GM21367 (cell line): Measurements from ENCODE around the gene ELL2.
A peak's percentile ranks its signal among the peaks of the same experiment; 100 is the strongest.

ENCODE experiments used
- ATAC-seq: cut with Tn5 transposase; IDR thresholded peaks from one replicate; pipeline ENCODE4 v1.9.1; 2021; ENCODE audit not compliant: unreplicated experiment

The ELL2 gene

GRCh38 chr5:95961617-95962474 lies at the start of gene ELL2:
Gene ELL2 (minus strand): TSS chr5:95961851. CDS start chr5:95961721, 130 bp downstream.
- peak; percentile 90 for ATAC-seq

GRCh38 chr5:96008987-96009647 lies 47.5 kb upstream of the ELL2 start:
- no peak for ATAC-seq

- no peak for ATAC-seq
These were observed 46.8 kb upstream of the ELL2 start for GRCh38 chr5:96008487-96008886.

GRCh38 chr5:96007051-96007450 lies 45.4 kb upstream of the ELL2 start:
- no peak for ATAC-seq

- ATAC-seq: no peak
These were observed 44.6 kb upstream of the ELL2 start for GRCh38 chr5:96006291-96006690.

DNA sequence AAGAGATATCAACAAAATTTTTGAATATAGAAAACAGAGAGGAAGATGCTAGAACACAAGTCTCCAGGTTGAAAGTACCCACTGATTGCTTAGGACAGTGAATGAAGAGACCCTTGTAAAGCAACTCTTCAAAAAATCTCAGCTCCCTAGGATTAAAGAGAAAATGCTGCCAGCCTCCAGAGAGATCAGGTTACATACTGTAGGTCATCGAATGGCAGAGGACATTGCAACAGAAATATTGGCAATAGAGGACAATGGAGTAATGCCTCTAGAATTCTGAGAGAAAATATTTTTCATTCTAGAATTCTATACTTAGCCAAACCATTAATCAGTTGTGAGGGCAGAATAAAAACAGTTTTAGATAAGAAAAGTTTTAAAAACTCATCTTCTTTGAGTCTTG lies 43.1 kb upstream of the ELL2 start:
- ATAC-seq: no peak

- no peak for ATAC-seq
These were observed 42.4 kb upstream of the ELL2 start for GRCh38 chr5:96004087-96004486.

- no peak for ATAC-seq
These were observed 39.6 kb upstream of the ELL2 start for GRCh38 chr5:96001262-96001661.

DNA sequence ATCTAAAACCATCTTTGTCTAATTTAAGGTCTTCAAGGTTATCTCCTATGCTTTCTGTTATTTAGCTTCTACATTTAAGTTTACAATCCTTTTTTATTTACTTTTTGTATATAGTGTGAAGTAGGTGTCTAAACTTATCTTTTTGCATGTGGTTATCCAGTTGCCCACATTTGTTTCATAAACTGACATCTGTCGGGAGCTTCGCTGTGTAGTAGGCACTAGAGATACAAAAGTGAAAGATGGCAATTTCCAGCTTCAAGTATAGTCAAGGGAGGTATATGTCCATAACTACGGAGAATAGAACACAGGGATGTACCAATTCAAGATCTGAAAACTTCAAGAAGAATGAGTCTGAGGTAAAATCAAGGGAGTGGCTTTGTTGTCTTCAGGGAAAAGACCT lies 38.7 kb upstream of the ELL2 start:
- ATAC-seq: no peak

DNA sequence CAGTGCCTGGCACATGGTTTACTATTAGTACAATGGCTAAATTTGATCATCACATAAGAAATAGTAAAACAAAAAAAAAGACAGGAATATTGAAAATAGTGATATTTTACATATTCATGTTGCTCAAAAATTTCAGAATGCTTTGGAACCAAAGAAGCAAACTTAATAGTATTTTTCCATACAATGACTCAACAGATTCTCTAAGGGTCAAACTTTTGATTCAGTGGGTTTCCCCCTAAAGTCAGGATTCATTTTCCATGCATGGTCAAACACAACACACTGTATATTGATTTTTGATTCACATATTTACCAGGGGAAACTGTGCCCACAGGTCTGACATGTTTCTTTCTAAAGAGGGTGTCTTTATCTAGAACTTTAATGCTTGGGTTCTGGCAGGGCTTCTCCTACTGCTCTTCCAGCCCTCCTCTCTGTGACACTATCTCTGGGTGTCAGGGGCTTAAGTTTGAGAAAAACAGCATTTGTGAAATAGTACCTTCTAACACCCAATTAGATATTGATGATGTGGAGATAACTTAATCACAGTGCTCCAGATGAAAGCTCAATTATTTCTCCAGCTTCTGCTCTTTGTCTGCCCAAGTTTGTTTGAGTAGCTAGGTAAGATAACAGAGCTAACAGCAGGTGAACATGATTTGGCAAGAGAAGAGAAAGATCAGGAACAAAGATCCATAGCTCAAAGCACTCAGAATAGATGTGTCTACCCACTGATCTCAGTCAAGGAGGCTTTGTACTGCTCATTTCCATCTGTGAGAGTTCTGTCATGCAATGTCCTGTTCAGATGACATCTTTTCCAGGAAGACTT lies 35.5 kb upstream of the ELL2 start:
- no peak for ATAC-seq

DNA sequence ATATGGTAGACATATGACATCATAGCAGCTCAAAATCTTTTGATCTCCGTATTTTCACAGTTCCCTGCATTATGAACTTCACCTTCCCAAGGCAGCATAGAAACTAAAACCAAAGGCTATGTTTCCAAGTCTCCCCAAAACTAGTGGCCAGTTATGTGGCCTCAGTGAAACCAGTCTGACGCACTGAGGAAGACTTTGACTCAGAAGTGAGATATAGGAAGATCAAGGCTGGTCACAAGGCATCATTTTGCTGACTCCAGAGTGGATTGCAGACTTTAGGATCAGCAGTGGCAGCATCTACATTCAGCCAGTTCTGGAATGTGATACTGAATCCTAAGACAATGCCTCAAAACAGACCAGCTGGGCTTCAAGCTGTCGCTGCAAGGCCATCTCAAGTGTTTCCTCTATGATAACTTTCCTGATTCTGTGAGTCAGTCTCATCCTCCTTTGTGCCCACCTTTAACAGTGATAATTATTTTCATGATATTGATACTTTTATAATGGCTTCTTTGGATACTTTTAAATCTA lies 34.4 kb upstream of the ELL2 start:
- ATAC-seq: no peak

- ATAC-seq: no peak
These were observed 32.1 kb upstream of the ELL2 start for GRCh38 chr5:95993776-95994175.

- no peak for ATAC-seq
These were observed 31.6 kb upstream of the ELL2 start for GRCh38 chr5:95993266-95993665.

DNA sequence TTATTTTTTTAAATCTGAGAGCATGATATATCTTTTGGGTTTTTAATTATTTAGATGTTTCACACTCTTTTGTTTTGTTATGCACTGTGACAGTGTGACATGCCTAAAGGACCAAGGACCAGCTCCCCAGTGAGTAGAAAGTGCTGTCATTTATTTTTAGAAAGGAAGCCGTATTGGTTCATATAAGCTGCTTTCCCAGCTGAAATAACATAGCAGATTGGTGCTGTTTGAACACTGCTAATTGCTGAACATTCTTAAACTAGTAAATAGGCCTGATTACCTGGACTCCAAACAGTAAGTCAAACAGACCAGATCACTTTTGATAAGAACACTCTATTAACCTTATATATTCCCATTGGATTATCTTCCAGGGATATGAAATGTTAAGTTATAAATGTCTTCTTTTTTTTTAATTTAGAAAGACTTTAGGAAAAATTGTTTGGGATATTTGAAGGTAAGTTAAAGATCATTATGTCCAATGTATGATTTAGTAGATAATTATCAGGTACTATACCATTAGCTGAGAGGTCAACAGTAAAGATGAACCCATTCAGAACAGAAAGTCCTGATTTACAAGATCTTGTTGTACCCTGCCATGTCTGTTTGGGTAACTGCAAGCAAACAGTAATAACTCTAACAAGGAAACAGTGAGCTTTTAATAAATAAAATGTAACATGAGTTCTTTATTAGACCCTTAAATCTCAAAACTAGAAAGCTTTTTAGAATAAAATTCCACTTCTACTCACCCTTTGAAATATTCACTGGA lies 27.8 kb upstream of the ELL2 start:
- no peak for ATAC-seq

DNA sequence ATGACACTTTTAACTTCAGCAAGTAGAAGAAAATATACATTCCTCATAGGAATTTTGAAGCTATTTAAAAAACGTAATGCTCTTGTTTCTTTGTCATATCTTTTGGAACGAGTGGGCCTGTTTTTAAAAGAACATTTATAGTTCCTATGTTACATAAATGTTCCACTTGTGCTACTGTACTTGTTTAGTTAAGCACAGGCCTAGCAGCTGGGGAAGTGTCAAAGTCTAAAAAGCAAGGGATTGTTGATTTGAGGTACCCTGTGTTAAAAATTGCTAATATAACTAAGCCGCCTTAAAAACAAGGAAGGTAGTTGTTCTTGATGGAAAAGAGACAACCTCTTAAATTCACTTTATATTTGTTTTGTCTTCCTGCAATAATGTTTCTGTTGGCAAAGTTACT lies 27.2 kb upstream of the ELL2 start:
- no peak for ATAC-seq

GRCh38 chr5:95988094-95988493 lies 26.4 kb upstream of the ELL2 start:
- no peak for ATAC-seq

- no peak for ATAC-seq
These were observed 25.4 kb upstream of the ELL2 start for GRCh38 chr5:95986937-95987520.

DNA sequence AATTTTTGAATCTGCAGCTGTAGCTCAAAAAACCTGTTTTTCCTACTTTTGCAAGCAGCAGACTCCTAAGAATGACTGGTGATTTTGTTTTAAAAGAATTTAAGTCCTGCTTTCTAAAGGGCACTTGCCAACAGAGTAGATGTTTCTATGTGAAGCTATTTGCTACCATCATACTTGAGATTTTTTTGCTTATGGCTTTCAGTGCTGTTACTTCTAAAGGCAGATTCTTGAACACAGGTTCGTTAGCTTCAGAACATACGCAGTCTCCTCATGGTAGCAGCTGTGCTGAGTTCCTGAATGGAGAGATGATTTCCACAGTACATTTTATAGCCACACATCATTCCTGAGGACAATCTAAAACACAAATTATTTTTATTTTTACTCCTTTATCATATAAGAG lies 24.4 kb upstream of the ELL2 start:
- ATAC-seq: no peak

DNA sequence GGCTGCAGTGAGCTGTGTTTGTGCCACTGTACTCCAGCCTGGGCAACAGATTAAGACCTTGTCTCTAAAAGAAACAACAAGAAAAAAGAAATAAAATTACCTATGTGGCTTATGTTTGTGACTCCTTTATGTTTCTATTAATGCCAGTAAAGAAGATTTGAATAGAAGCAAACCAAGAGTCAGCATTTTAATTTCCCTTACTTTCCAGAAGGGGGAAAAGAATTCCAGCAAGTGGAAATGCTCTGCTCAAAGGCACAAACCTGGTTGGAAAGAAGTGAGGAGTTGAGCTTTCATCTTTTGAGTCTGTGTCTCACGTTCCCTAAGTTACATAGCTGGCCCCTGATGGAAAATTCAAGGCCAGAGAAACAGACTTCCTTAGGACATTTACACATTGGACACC lies 23.6 kb upstream of the ELL2 start:
- no peak for ATAC-seq

GRCh38 chr5:95984287-95984938 lies 22.8 kb upstream of the ELL2 start:
- ATAC-seq: no peak
